GM18508 (cell line): ENCODE measurements around the gene PHF5A.
"Not testable (repeated sequence)": the region's sequence is repeated elsewhere in the genome, so short reads cannot be mapped to it uniquely, and the experiment has no call there.

Experiments
- ATAC-seq: cut with Tn5 transposase; IDR thresholded peaks from one replicate; pipeline ENCODE4 v1.9.1; 2021; ENCODE audit warnings: moderate number of reproducible peaks; ENCODE audit not compliant: insufficient read depth, unreplicated experiment

PHF5A gene

DNA sequence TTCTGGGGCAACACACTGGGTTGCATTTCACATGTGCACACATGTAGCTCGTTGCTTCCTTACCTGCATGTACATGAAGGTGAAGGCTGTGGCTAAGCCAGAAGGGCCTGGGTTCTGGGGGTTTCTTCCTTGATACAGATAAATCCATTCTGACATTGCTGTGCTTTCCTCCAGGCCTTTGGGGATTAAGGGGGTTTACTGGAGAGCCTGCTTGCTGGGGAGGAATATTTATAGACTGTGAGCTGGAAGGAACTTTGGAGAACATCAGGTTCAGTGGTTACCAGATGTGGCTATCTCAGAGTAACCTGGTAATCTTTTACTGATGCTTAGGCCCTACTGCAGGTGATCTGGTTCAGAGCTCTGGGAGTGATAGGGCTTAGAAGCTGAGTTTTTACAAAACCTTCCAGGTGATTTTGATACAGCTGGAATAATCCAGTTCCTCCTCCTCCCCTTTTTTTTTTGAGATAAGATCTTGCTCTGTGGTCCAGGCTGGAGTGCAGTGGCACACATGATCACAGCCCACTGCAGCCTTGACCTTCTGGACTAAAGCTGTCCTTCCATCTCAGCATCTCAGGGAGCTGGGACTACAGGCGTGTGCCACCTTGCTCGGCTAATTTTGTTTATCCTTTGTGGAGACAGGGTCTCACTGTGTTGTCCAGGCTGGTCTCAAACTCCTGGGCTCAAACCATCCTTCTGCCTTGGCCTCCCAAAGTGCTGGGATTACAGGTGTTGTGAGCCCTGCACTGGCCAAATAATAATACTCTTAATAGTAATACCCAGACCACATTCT lies 20.3 kb upstream of the PHF5A start:
- ATAC-seq, result no peak

- ATAC-seq, result no peak
These were observed 19.6 kb upstream of the PHF5A start for GRCh38 chr22:41488076-41488475.

GRCh38 chr22:41487037-41487935 lies 18.8 kb upstream of the PHF5A start:
- ATAC-seq, result no peak

DNA sequence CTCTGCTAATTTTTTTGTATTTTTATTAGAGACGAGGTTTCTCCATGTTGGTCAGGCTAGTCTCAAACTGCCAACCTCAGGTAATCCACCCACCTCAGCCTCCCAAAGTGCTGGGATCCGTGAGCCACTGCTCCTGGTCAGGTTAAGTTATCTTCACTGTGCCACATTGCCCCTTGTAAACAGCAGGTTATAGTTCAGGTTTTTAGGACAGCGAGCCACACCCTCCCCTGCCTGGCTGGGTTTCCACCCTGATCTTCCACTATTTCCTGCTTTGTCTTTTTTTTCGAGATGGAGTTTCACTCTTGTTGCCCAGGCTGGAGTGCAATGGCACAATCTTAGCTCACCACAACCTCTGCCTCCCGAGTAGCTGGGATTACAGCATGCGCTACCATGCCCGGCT lies 16.5 kb upstream of the PHF5A start:
- no peak for ATAC-seq

- no peak for ATAC-seq
These were observed 13.9 kb upstream of the PHF5A start for GRCh38 chr22:41482319-41482935.

- no peak for ATAC-seq
These were observed 13.4 kb upstream of the PHF5A start for GRCh38 chr22:41481925-41482318.

DNA sequence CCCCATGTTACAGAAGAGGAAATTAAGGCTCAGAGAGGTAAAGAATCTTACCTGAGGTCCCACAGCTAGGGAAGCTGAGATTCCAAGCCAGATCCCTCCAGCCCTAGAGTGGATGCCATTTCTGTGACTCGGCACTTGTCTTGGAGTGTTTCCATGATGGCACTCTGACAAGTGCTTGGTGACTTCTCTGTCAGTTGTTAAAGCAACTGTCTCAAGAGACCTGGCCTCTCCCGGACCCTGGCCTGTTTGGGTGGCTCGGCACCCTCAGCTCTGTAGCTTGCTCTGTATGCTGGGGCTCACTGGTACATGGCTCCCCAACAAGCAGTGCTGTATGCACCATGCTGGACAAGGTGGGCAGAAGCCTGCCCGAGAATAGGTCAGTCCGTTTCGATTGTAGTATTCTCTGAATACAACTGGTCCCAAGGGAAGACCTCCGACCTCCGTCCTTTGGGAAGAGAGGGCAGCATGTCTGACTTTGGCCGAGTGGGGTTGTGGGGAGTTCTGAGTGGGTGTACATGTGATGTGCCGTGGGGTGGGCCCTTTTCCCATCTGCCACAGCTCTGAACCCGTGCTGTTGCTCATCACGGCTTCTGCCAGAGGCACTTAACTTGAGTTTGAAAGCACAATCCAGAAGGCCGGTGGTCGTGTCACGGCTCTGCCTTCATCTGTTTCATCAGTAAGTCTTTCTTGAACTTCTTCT lies 12.8 kb upstream of the PHF5A start:
- ATAC-seq, result no peak

DNA sequence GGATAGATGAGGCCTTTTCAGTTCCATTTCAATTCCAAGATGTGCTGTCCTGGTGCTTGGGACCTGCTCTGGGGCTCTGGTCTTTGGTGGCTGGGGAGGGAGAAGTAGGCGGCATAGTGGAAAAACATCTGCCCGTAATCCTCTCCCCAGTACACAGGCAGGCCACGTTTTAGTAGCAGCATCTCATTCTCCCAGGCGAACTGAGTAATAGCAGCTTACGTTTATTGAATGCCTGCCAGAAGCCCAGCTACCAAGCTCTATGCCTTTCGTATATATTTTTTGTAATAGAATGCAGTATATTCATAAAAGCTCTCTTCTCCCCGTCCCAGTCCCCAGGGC lies 11.9 kb upstream of the PHF5A start:
- ATAC-seq, result no peak

GRCh38 chr22:41479671-41480396 lies 11.3 kb upstream of the PHF5A start:
- no peak for ATAC-seq

DNA sequence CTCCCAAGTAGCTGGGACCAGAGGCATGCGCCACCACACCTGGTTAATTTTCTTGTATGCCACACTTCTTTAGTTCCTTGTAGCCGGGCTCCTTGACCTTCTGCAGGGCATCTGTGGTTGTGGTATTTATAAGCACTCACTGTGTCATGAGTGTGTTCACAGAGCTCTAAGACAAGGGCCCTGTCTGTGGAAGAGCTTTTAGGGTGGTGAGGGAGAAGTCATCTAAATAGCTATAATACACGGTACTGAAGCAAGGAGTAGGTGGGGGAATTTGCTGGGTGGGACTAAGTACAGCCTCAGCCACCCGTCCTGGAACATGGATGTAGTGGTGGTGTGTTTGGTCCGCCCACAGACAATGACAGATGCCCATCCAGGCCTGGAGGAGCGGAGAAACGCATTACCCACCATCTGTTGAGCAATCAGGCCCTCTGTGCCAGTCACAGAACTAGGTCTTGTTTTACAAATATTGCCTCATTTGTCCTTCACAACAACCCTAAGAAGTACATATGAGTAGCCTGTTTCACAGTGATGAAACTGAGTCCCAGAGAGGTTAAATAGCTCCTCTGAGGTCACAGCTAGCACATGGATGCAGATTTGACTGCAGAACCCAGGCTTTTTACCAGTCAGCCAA lies 10.5 kb upstream of the PHF5A start:
- no peak for ATAC-seq

GRCh38 chr22:41478473-41478872 lies 10.0 kb upstream of the PHF5A start:
- ATAC-seq, result no peak

GRCh38 chr22:41474872-41475451 lies 6.5 kb upstream of the PHF5A start:
- ATAC-seq, result no peak

DNA sequence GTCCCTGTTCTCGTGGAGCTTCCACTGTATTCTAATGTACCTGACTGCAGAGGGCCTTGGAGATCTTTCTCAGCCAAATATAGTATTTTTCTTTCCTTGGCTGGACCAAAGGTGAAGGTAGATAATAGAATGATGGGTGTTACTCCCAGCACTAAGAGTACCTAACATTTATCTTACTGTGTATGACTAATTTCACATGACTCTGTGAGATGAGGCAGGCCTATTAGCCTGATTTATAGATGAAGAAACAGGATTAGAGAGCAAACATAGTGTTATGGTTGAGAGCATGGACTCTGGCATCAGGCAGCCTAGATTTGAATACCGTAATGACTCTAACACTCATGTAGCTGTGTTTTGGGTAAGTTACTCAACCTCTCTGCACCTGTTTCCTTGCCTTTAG lies 3.1 kb upstream of the PHF5A start:
- no peak for ATAC-seq

DNA sequence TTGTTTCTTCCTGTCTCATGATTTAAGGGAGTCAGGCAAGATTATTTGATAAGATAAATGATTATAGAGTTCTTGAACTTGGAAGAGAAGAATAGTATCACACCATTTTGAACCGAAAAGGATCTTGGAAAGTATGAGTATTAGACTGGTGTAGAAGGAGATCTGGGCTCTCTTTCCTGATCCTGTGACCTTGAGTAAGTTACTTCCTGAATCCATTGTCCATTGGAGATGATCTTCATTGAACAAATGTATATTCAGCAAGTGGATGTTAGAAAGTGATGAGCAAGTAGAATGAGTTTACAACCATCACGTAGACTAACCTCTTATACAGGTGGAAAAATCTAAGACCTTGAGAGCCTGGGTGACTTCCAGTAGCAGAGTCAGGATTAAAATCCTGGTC lies 2.4 kb upstream of the PHF5A start:
- no peak for ATAC-seq

GRCh38 chr22:41469218-41469851 lies 843 bp upstream of the PHF5A start:
- ATAC-seq, result peak; percentile 21

DNA sequence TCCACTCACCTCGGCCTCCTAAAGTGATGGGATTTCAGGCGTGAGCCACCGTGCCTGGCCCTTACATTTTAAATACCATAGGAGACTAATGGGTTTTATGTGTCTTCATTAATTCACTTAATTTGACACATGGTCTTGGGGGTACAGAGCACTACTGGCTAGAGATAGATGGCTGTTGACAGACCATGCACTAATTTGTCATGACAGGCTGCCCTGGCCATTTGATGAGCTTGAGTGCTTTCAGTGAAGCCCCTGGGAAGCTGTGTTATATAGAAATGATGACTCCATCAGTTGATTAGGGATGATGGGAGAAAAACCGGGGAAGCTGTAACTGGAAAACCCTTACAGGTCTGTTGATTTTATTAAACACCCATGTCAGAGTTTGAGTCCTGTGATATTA lies 6.6 kb downstream of the PHF5A start:
- ATAC-seq, result no peak

- ATAC-seq, result not testable (repeated sequence)
These were observed 8.4 kb downstream of the PHF5A start for GRCh38 chr22:41460071-41460470.

GRCh38 chr22:41459431-41459830 lies 9.1 kb downstream of the PHF5A start:
- no peak for ATAC-seq
